HepG2 (cell line): ENCODE results near the gene TRPV2. TPM values are rescaled to one million over a fixed set of nuclear protein-coding genes. Genes with fewer than 3 reads are reported as not detected.

Experiments used
- ARID4A ChIP-seq: sonication (generic); formaldehyde crosslinking; IDR thresholded peaks from 2 replicates; pipeline ENCODE4 v1.5.0; 2020; ENCODE audit warnings: mild to moderate bottlenecking, missing genetic modification reagents, borderline replicate concordance
- BRD4 ChIP-seq: sonication (generic); formaldehyde crosslinking; IDR thresholded peaks from 2 replicates; pipeline ENCODE4 v1.4.0; 2020; ENCODE audit warnings: missing genetic modification reagents
- CBX2 ChIP-seq, 2 experiments: fragments of 200-600 bp in 1 of 2; sonication (generic); formaldehyde crosslinking in 1 of 2; IDR thresholded peaks; 2 replicates each; pipeline versions ENCODE4 v1.7.0 to v1.8.1; 2018 to 2022; ENCODE audit warnings: low read depth in 2 of 2, low read length in 1 of 2, mild to moderate bottlenecking in 1 of 2, missing genetic modification reagents in 1 of 2
- CCAR2 ChIP-seq: fragments of 200-400 bp; formaldehyde crosslinking; optimal IDR thresholded peaks from 2 replicates; pipeline ENCODE3; 2018; ENCODE audit warnings: low read depth, mild to moderate bottlenecking, low read length, moderate library complexity
- CHCHD3 ChIP-seq: sonication (generic); formaldehyde crosslinking; IDR thresholded peaks from 2 replicates; pipeline ENCODE4 v1.8.0; 2022; ENCODE audit warnings: mild to moderate bottlenecking, missing genetic modification reagents, moderate library complexity
- CHD4 ChIP-seq: fragments of 200-600 bp; sonication (generic); IDR thresholded peaks from 2 replicates; pipeline ENCODE4 v1.7.0; 2017; ENCODE audit warnings: mild to moderate bottlenecking, low read length, borderline replicate concordance
- DR1 ChIP-seq: sonication (generic); formaldehyde crosslinking; IDR thresholded peaks from 2 replicates; pipeline ENCODE4 v1.8.0; 2021; ENCODE audit warnings: mild to moderate bottlenecking, missing genetic modification reagents, inconsistent platforms
- FOXA3 ChIP-seq: IDR thresholded peaks from 2 replicates; pipeline ENCODE4 v1.6.1; 2016; ENCODE audit warnings: missing genetic modification reagents, missing compliant biosample characterization
- HHEX ChIP-seq: IDR thresholded peaks from 2 replicates; pipeline ENCODE4 v1.6.1; 2016; ENCODE audit warnings: control low read depth
- HNRNPL ChIP-seq: fragments of 200-400 bp; formaldehyde crosslinking; IDR thresholded peaks from 2 replicates; pipeline ENCODE4 v1.6.1; 2017; ENCODE audit warnings: mild to moderate bottlenecking, low read depth, low read length
- MXD1 ChIP-seq: sonication (generic); formaldehyde crosslinking; IDR thresholded peaks from 2 replicates; pipeline ENCODE4 v1.4.0; 2020; ENCODE audit warnings: mild to moderate bottlenecking, missing genetic modification reagents
- PHF5A ChIP-seq: IDR thresholded peaks from one replicate; pipeline ENCODE4 v1.6.1; 2018; ENCODE audit warnings: low read depth, missing genetic modification reagents; ENCODE audit not compliant: unreplicated experiment
- POLR2A ChIP-seq, 2 experiments: IDR thresholded peaks; 2 replicates each; pipeline ENCODE4 v1.6.1; 2011; ENCODE audit warnings: low read depth in 2 of 2, low read length in 2 of 2, mild to moderate bottlenecking in 1 of 2, moderate library complexity in 1 of 2; ENCODE audit not compliant: insufficient read depth in 1 of 2
- PTBP1 ChIP-seq: fragments of 200-400 bp; formaldehyde crosslinking; IDR thresholded peaks from 2 replicates; pipeline ENCODE4 v1.6.1; 2018; ENCODE audit warnings: low read length, low read depth; ENCODE audit not compliant: poor library complexity, severe bottlenecking
- RAD51 ChIP-seq: fragments of 450-650 bp; IDR thresholded peaks from 2 replicates; pipeline ENCODE4 v1.6.1; 2016; ENCODE audit warnings: borderline replicate concordance
- RNF219 ChIP-seq: sonication (generic); formaldehyde crosslinking; IDR thresholded peaks from 2 replicates; pipeline ENCODE4 v1.5.0; 2020; ENCODE audit warnings: mild to moderate bottlenecking, missing genetic modification reagents
- TEAD2 ChIP-seq: sonication (generic); formaldehyde crosslinking; IDR thresholded peaks from 2 replicates; pipeline ENCODE4 v1.9.0; 2021; ENCODE audit warnings: missing genetic modification reagents
- TGIF2 ChIP-seq: IDR thresholded peaks from 2 replicates; pipeline ENCODE4 v1.6.1; 2016; ENCODE audit warnings: control low read depth, missing compliant biosample characterization
- ZBTB20 ChIP-seq: sonication (generic); formaldehyde crosslinking; IDR thresholded peaks from 2 replicates; pipeline ENCODE4 v1.8.1; 2023; ENCODE audit warnings: missing genetic modification reagents, low read depth, mild to moderate bottlenecking, borderline replicate concordance
- ZNF496 ChIP-seq: sonication (generic); formaldehyde crosslinking; IDR thresholded peaks from 2 replicates; pipeline ENCODE4 v1.8.1; 2023; ENCODE audit warnings: mild to moderate bottlenecking, moderate library complexity, missing genetic modification reagents; ENCODE audit not compliant: insufficient replicate concordance
- ZNF567 ChIP-seq: sonication (generic); formaldehyde crosslinking; IDR thresholded peaks from 2 replicates; pipeline ENCODE4 v1.8.1; 2023; ENCODE audit warnings: mild to moderate bottlenecking, missing genetic modification reagents, borderline replicate concordance
- ZNF572 ChIP-seq: sonication (generic); formaldehyde crosslinking; IDR thresholded peaks from 2 replicates; pipeline ENCODE4 v1.5.1; 2020; ENCODE audit warnings: mild to moderate bottlenecking, missing genetic modification reagents
- ZNF720 ChIP-seq: sonication (generic); formaldehyde crosslinking; IDR thresholded peaks from 2 replicates; pipeline ENCODE4 v1.4.0; 2020; ENCODE audit warnings: missing genetic modification reagents
- ZNF761 ChIP-seq: sonication (generic); formaldehyde crosslinking; conservative IDR thresholded peaks from 2 replicates; pipeline ENCODE4 v1.4.0; 2020; ENCODE audit warnings: mild to moderate bottlenecking, missing genetic modification reagents
- ZZZ3 ChIP-seq: sonication (generic); formaldehyde crosslinking; IDR thresholded peaks from 2 replicates; pipeline ENCODE4 v1.4.0; 2020; ENCODE audit warnings: missing genetic modification reagents, mild to moderate bottlenecking, borderline replicate concordance
- polyA plus RNA-seq, 8 experiments: library from polyadenylated mRNA; depleted of rRNA in 3 of 8; stranded (reverse) in 7 of 8; unstranded in 1 of 8; fragments of >200 nt; fragmentation: Illumina TruSeq in 4 of 8; extraction: Trizol in 4 of 8; gene quantifications; 2 replicates each; pipeline versions ENCODE4 v1.2.1 to v1.2.3, GENCODE V29; 2011 to 2016; ENCODE audit warnings: low read depth in 4 of 8, missing spikeins in 1 of 8, mixed read lengths in 1 of 8; ENCODE audit not compliant: insufficient read depth in 1 of 8
- total RNA-seq, 5 experiments: library from RNA; depleted of rRNA; stranded (reverse); fragments of >200 nt; fragmentation: Illumina TruSeq; extraction: Trizol; gene quantifications; 2 replicates each; pipeline ENCODE4 v1.2.3, GENCODE V29; 2016; ENCODE audit warnings: low read depth in 1 of 5

TRPV2 gene
- total and polyA plus RNA-seq, 2 of the 13 experiments (the other 11 are each of a cell fraction or from before 2014, with no cell fraction given): 13.6 to 21.3 TPM

- TF ChIP-seq RNF219: no peak
- TF ChIP-seq HHEX (CRISPR knock-in tag): no peak
- no peak for TF ChIP-seq CBX2 (IDR thresholded peaks at IDR 0.05; ENCODE audit: low read depth, low read length)
- no peak for TF ChIP-seq CBX2 (CRISPR knock-in tag; IDR thresholded peaks at IDR 0.05; ENCODE audit: low read depth)
- no peak for TF ChIP-seq ZNF572 (CRISPR knock-in tag)
- no peak for TF ChIP-seq PTBP1
- TF ChIP-seq CHD4: no peak
- TF ChIP-seq MXD1: no peak
- TF ChIP-seq ARID4A: no peak
- no peak for TF ChIP-seq ZBTB20 (CRISPR knock-in tag)
- TF ChIP-seq CCAR2: no peak
- TF ChIP-seq RAD51: no peak
- no peak for TF ChIP-seq DR1 (CRISPR knock-in tag)
- TF ChIP-seq ZZZ3 (CRISPR knock-in tag): no peak
- no peak for TF ChIP-seq ZNF720 (CRISPR knock-in tag)
- no peak for TF ChIP-seq FOXA3 (CRISPR knock-in tag)
- TF ChIP-seq ZNF567 (CRISPR knock-in tag): no peak
- TF ChIP-seq CHCHD3 (CRISPR knock-in tag): peak; percentile 41; the same call in 1 of the 2 replicates
- peak; percentile 70 to 73 for TF ChIP-seq POLR2A (IDR thresholded peaks at IDR 0.05; ENCODE audit: insufficient read depth in 1 of 2, low read depth in 2 of 2, low read length in 2 of 2)
- TF ChIP-seq ZNF761: no peak
- TF ChIP-seq HNRNPL: peak; percentile 90; the same call in 1 of the 2 replicates
- TF ChIP-seq BRD4 (CRISPR knock-in tag): no peak
- no peak for TF ChIP-seq PHF5A (CRISPR knock-in tag)
- no peak for TF ChIP-seq TGIF2 (CRISPR knock-in tag)
- TF ChIP-seq TEAD2 (CRISPR knock-in tag): no peak
- TF ChIP-seq ZNF496 (CRISPR knock-in tag): no peak
These were observed 28.3 kb downstream of the TRPV2 start (continued) for GRCh38 chr17:16443511-16444257.
